HCT116 (cell line): ENCODE measurements around the gene SKA1. TPM values are rescaled to one million over a fixed set of nuclear protein-coding genes. Genes with fewer than 3 reads are reported as not detected.

Experiments
- ATAC-seq: fragments of 200-7000 bp; cut with Tn5 transposase; 2 replicates; pipeline ENCODE4 v1.9.1; 2020; ENCODE audit warnings: mild to moderate bottlenecking, moderate library complexity
- BruUV-seq: library from RNA; stranded (reverse); fragments of 400-500 nt; replicated peaks from 2 replicates; lab custom pipeline; 2021; lab: Mats Ljungman, UMichigan
- CTCF ChIA-PET: fragments of 300-600 bp; sonication (Branson Sonifier 250); formaldehyde crosslinking; loops from one replicate; lab custom pipeline; 2021; ENCODE audit warnings: antibody characterized with exemption; lab: Charles Lee
- POLR2A ChIA-PET: fragments of 300-600, 350-600 bp; sonication (Branson Sonifier 250); formaldehyde crosslinking; loops from one replicate; lab custom pipeline; 2021; ENCODE audit warnings: antibody characterized with exemption; lab: Charles Lee
- RAD21 ChIA-PET, 2 experiments: fragments of 300-600 bp; sonication (Branson Sonifier 250); formaldehyde crosslinking; loops; one replicate each; lab custom pipeline; 2023; ENCODE audit warnings: low total read pairs in 2 of 2; ENCODE audit not compliant: uncharacterized antibody in 2 of 2, unreplicated experiment in 2 of 2, low non-redundant PET in 1 of 2; lab: Charles Lee
- DNase-seq: peaks from one replicate; pipeline ENCODE4 v3.0.0-alpha.2; 2010; ENCODE audit warnings: low read depth, low spot score
- H2AFZ ChIP-seq: fragments of 200-600 bp; shearing (Covaris generic), sonication (generic); 2 replicates; pipeline ENCODE4 v1.6.1; 2017; ENCODE audit warnings: low read depth, mixed run types, mixed read lengths, antibody characterized with exemption, low read length; ENCODE audit not compliant: poor library complexity, severe bottlenecking
- H3K27ac ChIP-seq: 2 replicates; pipeline ENCODE4 v1.5.1; 2012; ENCODE audit warnings: low read depth, low read length
- H3K27me3 ChIP-seq: fragments of 200-600 bp; sonication (generic); 2 replicates; pipeline ENCODE4 v1.6.1; 2016; ENCODE audit warnings: mixed run types, low read length, mixed read lengths; ENCODE audit not compliant: insufficient read depth
- H3K36me3 ChIP-seq, 2 experiments: fragments of 200-500 bp in 1 of 2; fragments of 200-600 bp in 1 of 2; sonication (Bioruptor generic) in 1 of 2; sonication (generic) in 1 of 2; 2 replicates each; pipeline versions ENCODE4 v1.5.1 to v1.6.1; 2014 to 2016; ENCODE audit warnings: low read length in 2 of 2, inconsistent platforms in 1 of 2, mixed read lengths in 1 of 2, mixed run types in 1 of 2; ENCODE audit not compliant: insufficient read depth in 2 of 2, control insufficient read depth in 1 of 2
- H3K4me1 ChIP-seq, 2 experiments: fragments of 200-600 bp in 1 of 2; sonication (generic) in 1 of 2; 2 replicates each; pipeline versions ENCODE4 v1.5.1 to v1.6.1; 2012 to 2017; ENCODE audit warnings: low read length in 2 of 2, inconsistent platforms in 1 of 2, mild to moderate bottlenecking in 1 of 2, mixed read lengths in 1 of 2, mixed run types in 1 of 2, moderate library complexity in 1 of 2; ENCODE audit not compliant: insufficient read depth in 2 of 2, control insufficient read depth in 1 of 2
- H3K4me2 ChIP-seq: fragments of 200-600 bp; sonication (generic); 2 replicates; pipeline ENCODE4 v1.6.1; 2017; ENCODE audit warnings: mixed run types, low read length, mixed read lengths
- H3K4me3 ChIP-seq, 2 experiments: fragments of 200-600 bp in 1 of 2; sonication (generic) in 1 of 2; replicated peaks in 1 of 2; 2 replicates each; pipeline ENCODE4 v1.5.1; 2011 to 2016; ENCODE audit warnings: low read length in 2 of 2, control low read depth in 1 of 2, low read depth in 1 of 2, mild to moderate bottlenecking in 1 of 2, mixed read lengths in 1 of 2, mixed run types in 1 of 2
- H3K79me2 ChIP-seq: fragments of 200-600 bp; sonication (generic); 2 replicates; pipeline ENCODE4 v1.6.1; 2017; ENCODE audit warnings: mild to moderate bottlenecking, mixed run types, low read length, moderate library complexity, mixed read lengths; ENCODE audit not compliant: insufficient read depth
- H3K9ac ChIP-seq: fragments of 200-600 bp; sonication (generic); 2 replicates; pipeline ENCODE4 v1.6.1; 2016; ENCODE audit warnings: low read length, mixed read lengths
- H3K9me2 ChIP-seq: fragments of 200-600 bp; sonication (generic), shearing (Covaris generic); 2 replicates; pipeline ENCODE4 v1.6.1; 2017; ENCODE audit warnings: mixed run types, mild to moderate bottlenecking, moderate library complexity; ENCODE audit not compliant: insufficient read depth
- H3K9me3 ChIP-seq, 2 experiments: fragments of 200-500 bp in 1 of 2; fragments of 200-600 bp in 1 of 2; sonication (Bioruptor generic) in 1 of 2; sonication (generic) in 1 of 2; 2 replicates each; pipeline ENCODE4 v1.6.1; 2014 to 2017; ENCODE audit warnings: low read length in 2 of 2, mixed read lengths in 2 of 2, inconsistent platforms in 1 of 2, low read depth in 1 of 2, mild to moderate bottlenecking in 1 of 2, mixed run types in 1 of 2, moderate library complexity in 1 of 2; ENCODE audit not compliant: control insufficient read depth in 1 of 2, insufficient read depth in 1 of 2
- H4K20me1 ChIP-seq: fragments of 200-600 bp; sonication (generic), shearing (Covaris generic); 2 replicates; pipeline ENCODE4 v1.6.1; 2017; ENCODE audit warnings: mixed run types, mild to moderate bottlenecking, moderate library complexity; ENCODE audit not compliant: insufficient read depth
- CBX3 ChIP-seq: IDR thresholded peaks from 2 replicates; pipeline ENCODE4 v1.6.1; 2012; ENCODE audit warnings: low read depth
- CEBPB ChIP-seq: IDR thresholded peaks from 2 replicates; pipeline ENCODE4 v1.6.1; 2012; ENCODE audit warnings: low read depth
- POLR2A ChIP-seq: IDR thresholded peaks from 2 replicates; pipeline ENCODE4 v1.7.0; 2011; ENCODE audit warnings: borderline replicate concordance; ENCODE audit not compliant: insufficient read depth, insufficient read length; ENCODE audit errors: extremely low read depth
- POLR2AphosphoS5 ChIP-seq: IDR thresholded peaks from 2 replicates; pipeline ENCODE4 v1.6.1; 2011; ENCODE audit warnings: mild to moderate bottlenecking, low read depth, low read length, moderate library complexity
- RAD21 ChIP-seq: IDR thresholded peaks from 2 replicates; pipeline ENCODE4 v1.6.1; 2012; ENCODE audit warnings: low read depth, mild to moderate bottlenecking
- TCF7L2 ChIP-seq: IDR thresholded peaks from 2 replicates; pipeline ENCODE4 v1.7.0; 2011; ENCODE audit warnings: borderline replicate concordance, inconsistent platforms; ENCODE audit not compliant: insufficient read depth, insufficient read length; ENCODE audit errors: extremely low read depth
- YY1 ChIP-seq: IDR thresholded peaks from 2 replicates; pipeline ENCODE4 v1.6.1; 2011; ENCODE audit warnings: low read length, low read depth, moderate library complexity, mild to moderate bottlenecking; ENCODE audit not compliant: insufficient replicate concordance; ENCODE audit errors: extremely low read depth
- ZNF274 ChIP-seq: fragments of 200-500 bp; sonication (Bioruptor generic); IDR thresholded peaks from 2 replicates; pipeline ENCODE4 v1.6.1; 2014; ENCODE audit warnings: mild to moderate bottlenecking, low read depth, low read length, inconsistent platforms
- intact Hi-C: fragments of 100-400 bp; cut with micrococcal nuclease; formaldehyde crosslinking; loops from 2 replicates; pipeline ENCODE4 v1.10.0; 2022
- total RNA-seq: library from RNA; stranded (reverse); gene quantifications from one replicate; pipeline ENCODE4 v1.2.1, GENCODE V29; 2021; ENCODE audit not compliant: unreplicated experiment
- TF ChIP-seq, protein P1 (sequence below): IDR thresholded peaks from 2 replicates; pipeline ENCODE4 v1.6.1; 2012
- TF ChIP-seq, protein P2 (sequence below): IDR thresholded peaks from 2 replicates; pipeline ENCODE4 v1.6.1; 2012
- TF ChIP-seq, protein P3 (sequence below): IDR thresholded peaks from 2 replicates; pipeline ENCODE4 v1.6.1; 2011; ENCODE audit warnings: mild to moderate bottlenecking, low read length, moderate library complexity; ENCODE audit not compliant: insufficient replicate concordance; ENCODE audit errors: extremely low read depth

Gene SKA1
- total RNA-seq, 1 experiment from 2014 or later: 34.5 TPM

DNA sequence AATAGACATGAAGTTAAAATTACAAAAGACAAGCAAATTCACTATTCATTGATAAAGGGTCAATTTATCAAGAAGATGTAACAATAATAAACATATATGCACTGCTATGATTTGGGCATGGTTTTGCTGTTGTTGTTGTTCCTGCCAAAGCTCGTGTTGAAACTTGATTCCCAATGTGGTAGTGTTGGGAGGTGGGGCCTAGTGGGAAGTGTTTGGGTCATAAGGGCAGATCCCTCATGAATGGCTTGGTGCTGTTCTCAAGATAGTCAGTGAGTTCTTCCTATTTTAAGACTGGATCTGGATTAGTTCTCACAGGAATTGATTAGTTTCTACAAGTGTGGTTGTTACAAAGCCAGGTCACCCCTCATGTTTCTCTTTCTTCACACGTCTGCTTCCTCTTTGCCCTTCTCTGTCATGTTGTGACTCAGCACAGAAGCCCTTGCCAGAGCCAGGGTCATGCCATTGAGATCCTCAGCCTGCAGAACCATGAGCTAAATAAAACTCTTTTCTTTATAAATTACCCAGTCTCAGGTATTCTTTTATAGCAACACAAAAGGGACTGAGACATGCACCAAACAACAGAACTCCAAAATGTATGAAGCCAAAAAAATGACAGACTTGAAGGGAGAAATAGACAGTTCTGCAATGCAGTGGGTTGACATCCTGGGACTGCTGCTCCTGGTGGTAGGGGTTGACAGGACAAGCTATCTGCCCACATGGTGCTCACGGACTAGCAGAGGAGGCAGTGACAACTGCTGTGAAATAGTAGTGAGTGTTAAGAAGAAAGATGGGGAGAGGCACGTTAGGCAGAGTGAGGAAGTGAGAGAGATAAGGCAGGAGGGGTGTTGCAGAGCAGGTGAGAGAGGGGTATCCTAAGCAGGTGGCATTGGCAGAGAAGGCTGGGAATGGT, 18.6 kb upstream of the SKA1 start (continued):
- TF ChIP-seq, protein P1, sequence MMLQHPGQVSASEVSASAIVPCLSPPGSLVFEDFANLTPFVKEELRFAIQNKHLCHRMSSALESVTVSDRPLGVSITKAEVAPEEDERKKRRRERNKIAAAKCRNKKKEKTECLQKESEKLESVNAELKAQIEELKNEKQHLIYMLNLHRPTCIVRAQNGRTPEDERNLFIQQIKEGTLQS: no peak

DNA sequence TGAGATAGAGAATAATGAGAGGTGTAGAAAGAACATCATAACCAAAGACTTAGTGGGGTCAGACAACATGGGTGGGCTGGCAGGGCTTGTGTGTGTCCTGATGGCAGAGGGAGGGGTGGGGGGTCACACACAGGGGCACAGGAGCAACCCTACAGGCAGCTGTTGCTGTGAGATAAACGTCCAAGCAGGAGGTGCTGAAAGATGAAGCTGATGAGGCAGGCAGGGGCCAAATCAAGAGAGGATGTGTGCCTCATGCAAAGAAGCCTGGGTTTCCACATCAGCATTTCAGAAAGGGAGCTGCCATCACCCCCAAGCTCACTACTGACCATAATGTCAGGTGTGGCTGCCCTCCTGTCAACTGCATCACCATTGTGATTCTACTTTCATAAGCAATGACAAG, 16.0 kb upstream of the SKA1 start:
- no TSS peak for BruUV-seq
- Histone ChIP-seq H3K36me3 (no peaks in the 10 kb centered on the region), H3K4me3 (no peak overlapping the region), H3K27me3 (no peaks in the 10 kb centered on the region), H3K79me2 (no peaks in the 10 kb centered on the region), H4K20me1 (no peaks in the 10 kb centered on the region), H3K9me3 (no peaks in the 10 kb centered on the region), H3K27ac (no peak overlapping the region), H3K4me1 (peaks cover 14 to 15% of the 10 kb centered on the region in 2 experiments)
- ATAC-seq: no peak
- no peak for DNase-seq
- POLR2A ChIA-PET: interaction anchor here (1.9 kb wide), 1 partner anchor 16 kb away, joined by 5 read pairs; the partner anchor contains the start of gene SKA1
- intact Hi-C loops: loop anchor here (5.0 to 10.0 kb wide), 4 partner anchors 72 to 1682 kb away; partner anchors contain the start of gene CXXC1
- TF ChIP-seq YY1: no peak
- TF ChIP-seq CEBPB: no peak
- no peak for TF ChIP-seq POLR2AphosphoS5
- TF ChIP-seq, protein P2, sequence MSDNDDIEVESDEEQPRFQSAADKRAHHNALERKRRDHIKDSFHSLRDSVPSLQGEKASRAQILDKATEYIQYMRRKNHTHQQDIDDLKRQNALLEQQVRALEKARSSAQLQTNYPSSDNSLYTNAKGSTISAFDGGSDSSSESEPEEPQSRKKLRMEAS: no peak
- TF ChIP-seq POLR2A: no peak
- no peak for TF ChIP-seq RAD21
- TF ChIP-seq, protein P3, sequence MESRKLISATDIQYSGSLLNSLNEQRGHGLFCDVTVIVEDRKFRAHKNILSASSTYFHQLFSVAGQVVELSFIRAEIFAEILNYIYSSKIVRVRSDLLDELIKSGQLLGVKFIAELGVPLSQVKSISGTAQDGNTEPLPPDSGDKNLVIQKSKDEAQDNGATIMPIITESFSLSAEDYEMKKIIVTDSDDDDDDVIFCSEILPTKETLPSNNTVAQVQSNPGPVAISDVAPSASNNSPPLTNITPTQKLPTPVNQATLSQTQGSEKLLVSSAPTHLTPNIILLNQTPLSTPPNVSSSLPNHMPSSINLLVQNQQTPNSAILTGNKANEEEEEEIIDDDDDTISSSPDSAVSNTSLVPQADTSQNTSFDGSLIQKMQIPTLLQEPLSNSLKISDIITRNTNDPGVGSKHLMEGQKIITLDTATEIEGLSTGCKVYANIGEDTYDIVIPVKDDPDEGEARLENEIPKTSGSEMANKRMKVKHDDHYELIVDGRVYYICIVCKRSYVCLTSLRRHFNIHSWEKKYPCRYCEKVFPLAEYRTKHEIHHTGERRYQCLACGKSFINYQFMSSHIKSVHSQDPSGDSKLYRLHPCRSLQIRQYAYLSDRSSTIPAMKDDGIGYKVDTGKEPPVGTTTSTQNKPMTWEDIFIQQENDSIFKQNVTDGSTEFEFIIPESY: no peak
- no peak for TF ChIP-seq ZNF274
- TF ChIP-seq CBX3: no peak
- no peak for TF ChIP-seq TCF7L2
- TF ChIP-seq, all 23 proteins: peak for 0
- RAD21 ChIA-PET: no interaction called here
- no peak overlapping the region for H3K4me2 ChIP-seq
- CTCF ChIA-PET: interaction anchor here (1.0 to 1.5 kb wide), 2 partner anchors 156 to 500 kb away, joined by 3 read pairs; no protein-coding TSS in a partner anchor
- H3K9me2 ChIP-seq: no peaks in the 10 kb centered on the region
- no peak overlapping the region for H2AFZ ChIP-seq
- no peak overlapping the region for H3K9ac ChIP-seq
